ENCODE results near the gene ELOF1. TPM values are rescaled to one million over a fixed set of nuclear protein-coding genes. Genes with fewer than 3 reads are reported as not detected.
"Not testable (repeated sequence)": the region's sequence is repeated elsewhere in the genome, so short reads cannot be mapped to it uniquely, and the experiment has no call there.

ELOF1 gene
- total RNA-seq, 3 donors from 2014 or later, result 82.5 to 91.6 (median 86.4) TPM

GRCh38 chr19:11578258-11579142 lies 19.5 kb upstream of the ELOF1 start:
- peak; percentile 48 to 53 for ATAC-seq
- Mint-ChIP-seq H3K36me3 (ENCODE audit: insufficient read depth) (peaks cover 1% of the 10 kb centered on the region), H3K27me3 (ENCODE audit: low read depth) (no peaks in the 10 kb centered on the region), H3K9me3 (no peaks in the 10 kb centered on the region), H3K4me3 (peak overlapping the region; percentile 70), H3K4me1 (ENCODE audit: low read depth) (peaks cover 29% of the 10 kb centered on the region)
- peak; percentile 14 for DNase-seq

- ATAC-seq, result no peak
- H3K27me3 Mint-ChIP-seq (ENCODE audit: low read depth), result no peaks in the 10 kb centered on the region
- peaks cover 29% of the 10 kb centered on the region for H3K4me1 Mint-ChIP-seq (ENCODE audit: low read depth)
- H3K36me3 Mint-ChIP-seq (ENCODE audit: insufficient read depth), result peaks cover 1% of the 10 kb centered on the region
- DNase-seq, result no peak
- peak within 1 kb of the TSS; percentile 69 for H3K4me3 Mint-ChIP-seq
- H3K9me3 Mint-ChIP-seq, result no peaks in the 10 kb centered on the region
Measured at GRCh38 chr19:11577451-11578257, 18.6 kb upstream of the ELOF1 start, which contains the start of gene ACP5. TSS of gene ACP5 (minus strand) at chr19:11577645. CDS start at chr19:11577317, 328 bp downstream.

GRCh38 chr19:11576227-11576626 lies 17.2 kb upstream of the ELOF1 start:
- Mint-ChIP-seq H3K4me1 (ENCODE audit: low read depth) (peaks cover 20% of the 10 kb centered on the region), H3K27me3 (ENCODE audit: low read depth) (no peaks in the 10 kb centered on the region), H3K9me3 (no peaks in the 10 kb centered on the region), H3K4me3 (no peak overlapping the region), H3K36me3 (ENCODE audit: insufficient read depth) (peaks cover 1% of the 10 kb centered on the region)
- no peak for DNase-seq
- ATAC-seq, result no peak

GRCh38 chr19:11574689-11575088 lies 15.7 kb upstream of the ELOF1 start:
- DNase-seq (no peak), ATAC-seq (no peak)
- Mint-ChIP-seq H3K9me3 (no peaks in the 10 kb centered on the region), H3K4me1 (ENCODE audit: low read depth) (peaks cover 12% of the 10 kb centered on the region), H3K4me3 (no peak overlapping the region), H3K27me3 (ENCODE audit: low read depth) (no peaks in the 10 kb centered on the region), H3K36me3 (ENCODE audit: insufficient read depth) (peaks cover 1% of the 10 kb centered on the region)

GRCh38 chr19:11573763-11574162 lies 14.7 kb upstream of the ELOF1 start:
- ATAC-seq; H3K4me3 Mint-ChIP-seq; H3K36me3 Mint-ChIP-seq (ENCODE audit: insufficient read depth); H3K27me3 Mint-ChIP-seq (ENCODE audit: low read depth); H3K9me3 Mint-ChIP-seq; H3K4me1 Mint-ChIP-seq (ENCODE audit: low read depth); DNase-seq: not testable (repeated sequence)

- not testable (repeated sequence) for H3K4me1 Mint-ChIP-seq (ENCODE audit: low read depth); H3K36me3 Mint-ChIP-seq (ENCODE audit: insufficient read depth); H3K4me3 Mint-ChIP-seq; DNase-seq; H3K9me3 Mint-ChIP-seq; H3K27me3 Mint-ChIP-seq (ENCODE audit: low read depth); ATAC-seq
Measured at GRCh38 chr19:11573354-11573753, 14.3 kb upstream of the ELOF1 start.

- H3K4me1 Mint-ChIP-seq (ENCODE audit: low read depth), result peaks cover 6% of the 10 kb centered on the region
- peaks cover 2% of the 10 kb centered on the region for H3K36me3 Mint-ChIP-seq (ENCODE audit: insufficient read depth)
- no peaks in the 10 kb centered on the region for H3K27me3 Mint-ChIP-seq (ENCODE audit: low read depth)
- H3K9me3 Mint-ChIP-seq, result no peaks in the 10 kb centered on the region
- DNase-seq, result no peak
- no peak overlapping the region for H3K4me3 Mint-ChIP-seq
- no peak for ATAC-seq
Measured at GRCh38 chr19:11570039-11570462, 11.0 kb upstream of the ELOF1 start.

GRCh38 chr19:11566164-11566563 lies 7.1 kb upstream of the ELOF1 start:
- DNase-seq, result no peak
- Mint-ChIP-seq H3K36me3 (ENCODE audit: insufficient read depth) (peaks cover 2% of the 10 kb centered on the region), H3K27me3 (ENCODE audit: low read depth) (no peaks in the 10 kb centered on the region), H3K4me1 (ENCODE audit: low read depth) (peaks cover 10% of the 10 kb centered on the region), H3K9me3 (no peaks in the 10 kb centered on the region), H3K4me3 (no peak overlapping the region)
- ATAC-seq, result no peak

- not testable (repeated sequence) for H3K27me3 Mint-ChIP-seq (ENCODE audit: low read depth); DNase-seq; H3K4me3 Mint-ChIP-seq; H3K9me3 Mint-ChIP-seq; H3K36me3 Mint-ChIP-seq (ENCODE audit: insufficient read depth); ATAC-seq
- H3K4me1 Mint-ChIP-seq (ENCODE audit: low read depth), result peaks cover 13% of the 10 kb centered on the region
Measured at GRCh38 chr19:11565649-11565980, 6.6 kb upstream of the ELOF1 start.

GRCh38 chr19:11564082-11564807 lies 5.2 kb upstream of the ELOF1 start:
- ATAC-seq; H3K36me3 Mint-ChIP-seq (ENCODE audit: insufficient read depth); H3K27me3 Mint-ChIP-seq (ENCODE audit: low read depth); DNase-seq; H3K4me3 Mint-ChIP-seq; H3K9me3 Mint-ChIP-seq: not testable (repeated sequence)
- H3K4me1 Mint-ChIP-seq (ENCODE audit: low read depth), result peaks cover 20% of the 10 kb centered on the region

- DNase-seq, result no peak
- Mint-ChIP-seq H3K4me1 (ENCODE audit: low read depth) (peaks cover 23% of the 10 kb centered on the region), H3K9me3 (no peaks in the 10 kb centered on the region), H3K4me3 (no peak overlapping the region), H3K36me3 (ENCODE audit: insufficient read depth) (peaks cover 2% of the 10 kb centered on the region), H3K27me3 (ENCODE audit: low read depth) (no peaks in the 10 kb centered on the region)
- ATAC-seq, result no peak
Measured at GRCh38 chr19:11563532-11563931, 4.5 kb upstream of the ELOF1 start.

- DNase-seq (peak; percentile 48), ATAC-seq (peak; percentile 34 to 44)
- H3K4me3 Mint-ChIP-seq, result peak overlapping the region; percentile 90
- peaks cover 37% of the 10 kb centered on the region for H3K4me1 Mint-ChIP-seq (ENCODE audit: low read depth)
- H3K36me3 Mint-ChIP-seq (ENCODE audit: insufficient read depth), result peaks cover 12% of the 10 kb centered on the region
- no peaks in the 10 kb centered on the region for H3K9me3 Mint-ChIP-seq
- H3K27me3 Mint-ChIP-seq (ENCODE audit: low read depth), result no peaks in the 10 kb centered on the region
Measured at GRCh38 chr19:11560404-11561051, 1.5 kb upstream of the ELOF1 start.

GRCh38 chr19:11556634-11557420 lies 2.2 kb downstream of the ELOF1 start:
- no peak for DNase-seq
- H3K4me1 Mint-ChIP-seq (ENCODE audit: low read depth), result peaks cover 41% of the 10 kb centered on the region

More at GRCh38 chr19:11556634-11557420, 2.2 kb downstream of the ELOF1 start:
- Mint-ChIP-seq H3K4me3 (peak overlapping the region; percentile 90), H3K27me3 (ENCODE audit: low read depth) (no peaks in the 10 kb centered on the region), H3K9me3 (no peaks in the 10 kb centered on the region), H3K36me3 (ENCODE audit: insufficient read depth) (peaks cover 18% of the 10 kb centered on the region)
- ATAC-seq, result no peak

Measured in activated T-cell treated with anti-CD3 and anti-CD28 coated beads, Interleukin-2, amount 50 U/mL, for 4 hours (primary cell).